Measurements from ENCODE around the gene STRAP. TPM values are rescaled to one million over a fixed set of nuclear protein-coding genes. Genes with fewer than 3 reads are reported as not detected.
"Not testable (repeated sequence)": the region's sequence is repeated elsewhere in the genome, so short reads cannot be mapped to it uniquely, and the experiment has no call there.

STRAP gene
- total RNA-seq, 1 donor from 2014 or later, result 65.4 TPM

- Histone ChIP-seq H3K4me3 (no peak overlapping the region), H3K27me3 (ENCODE audit: low read depth) (no peaks in the 10 kb centered on the region), H3K36me3 (no peaks in the 10 kb centered on the region), H3K27ac (no peak overlapping the region), H3K4me1 (no peaks in the 10 kb centered on the region), H3K9me3 (no peaks in the 10 kb centered on the region)
- intact Hi-C loops (cut with DNase I), result no loop called here
- ATAC-seq (no peak), DNase-seq (no peak)
- no peak for TF ChIP-seq CTCF (IDR thresholded peaks at IDR 0.05)
Observed at GRCh38 chr12:15868186-15868585, 14.0 kb upstream of the STRAP start.

DNA sequence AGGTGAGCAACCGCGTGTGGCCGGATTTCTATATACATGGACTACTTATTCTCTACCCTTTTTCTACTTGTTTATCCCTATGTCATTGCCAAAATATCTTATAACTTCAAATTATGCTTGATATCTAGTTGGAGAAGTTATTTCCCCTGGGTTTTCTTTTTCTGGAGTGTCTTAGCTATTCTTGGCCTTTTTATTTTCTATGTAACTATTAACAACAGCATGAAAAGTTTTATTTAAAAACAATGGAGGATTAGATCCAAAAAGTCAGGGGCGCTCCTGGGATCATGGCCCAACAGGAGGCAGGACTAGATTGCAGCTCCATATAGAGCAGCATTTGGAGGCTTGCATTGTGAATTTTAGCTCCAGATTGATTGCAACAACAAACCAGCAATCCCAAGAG, 8.6 kb upstream of the STRAP start:
- Histone ChIP-seq H3K27me3 (ENCODE audit: low read depth) (no peaks in the 10 kb centered on the region), H3K4me1 (no peaks in the 10 kb centered on the region), H3K9me3 (no peaks in the 10 kb centered on the region), H3K4me3 (no peak overlapping the region), H3K27ac (no peak overlapping the region), H3K36me3 (no peaks in the 10 kb centered on the region)
- intact Hi-C loops (cut with DNase I), result no loop called here
- DNase-seq (no peak), ATAC-seq (no peak)
- no peak for TF ChIP-seq CTCF (IDR thresholded peaks at IDR 0.05)

DNA sequence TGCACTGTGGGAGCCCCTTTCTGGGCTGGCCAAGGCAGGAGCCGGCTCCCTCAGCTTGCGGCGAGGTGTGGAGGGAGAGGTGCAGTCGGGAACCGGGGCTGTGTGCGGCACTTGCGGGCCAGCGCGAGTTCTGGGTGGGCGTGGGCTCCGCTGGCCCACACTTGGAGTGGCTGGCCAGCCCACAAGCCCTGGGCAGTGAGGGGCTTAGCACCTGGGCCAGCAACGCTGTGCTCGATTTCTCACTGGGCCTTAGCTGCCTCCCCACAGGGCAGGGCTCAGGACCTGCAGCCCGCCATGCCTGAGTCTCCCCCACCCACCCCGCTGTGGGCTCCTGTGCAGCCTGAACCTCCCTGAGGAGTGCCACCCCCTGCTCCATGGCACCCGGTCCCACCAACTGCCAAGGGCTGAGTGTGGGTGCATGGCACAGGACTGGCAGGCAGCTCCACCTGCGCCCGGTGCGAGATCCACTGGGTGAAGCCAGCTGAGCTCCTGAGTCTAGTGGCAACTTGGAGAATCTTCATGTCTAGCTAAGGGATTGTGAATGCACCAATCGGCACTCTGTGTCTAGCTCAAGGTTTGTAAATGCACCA, 7.5 kb upstream of the STRAP start:
- H3K36me3 ChIP-seq; ATAC-seq; intact Hi-C loops (cut with DNase I); DNase-seq; H3K27me3 ChIP-seq (ENCODE audit: low read depth); H3K9me3 ChIP-seq; H3K27ac ChIP-seq; H3K4me3 ChIP-seq; H3K4me1 ChIP-seq: not testable (repeated sequence)

DNA sequence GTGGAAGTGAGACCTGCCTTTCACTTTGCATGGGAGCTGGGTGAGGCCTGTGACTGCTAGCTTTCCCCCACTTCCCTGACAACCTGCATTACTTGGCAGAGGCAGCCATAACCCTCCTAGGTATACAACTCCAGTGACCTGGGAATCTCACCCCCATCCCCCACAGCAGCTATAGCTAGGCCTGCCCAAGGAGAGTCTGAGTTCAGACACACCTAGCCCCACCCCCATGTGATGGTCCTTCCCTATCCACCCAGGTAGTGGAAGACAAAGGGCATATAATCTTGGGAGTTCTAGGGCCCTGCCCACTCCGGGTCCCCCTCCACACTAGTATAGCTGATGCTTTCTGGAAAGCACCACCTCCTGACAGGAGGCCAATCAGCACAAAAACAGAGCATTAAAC, 6.3 kb upstream of the STRAP start:
- Histone ChIP-seq H3K27ac (no peak overlapping the region), H3K4me3 (no peak overlapping the region), H3K9me3 (no peaks in the 10 kb centered on the region), H3K36me3 (no peaks in the 10 kb centered on the region), H3K27me3 (ENCODE audit: low read depth) (no peaks in the 10 kb centered on the region), H3K4me1 (no peaks in the 10 kb centered on the region)
- no peak for ATAC-seq
- DNase-seq, result no peak
- TF ChIP-seq CTCF (IDR thresholded peaks at IDR 0.05), result no peak
- intact Hi-C loops (cut with DNase I), result no loop called here

GRCh38 chr12:15879413-15879812, 2.8 kb upstream of the STRAP start:
- Histone ChIP-seq H3K27me3 (ENCODE audit: low read depth) (no peaks in the 10 kb centered on the region), H3K4me3 (no peak overlapping the region), H3K36me3 (no peaks in the 10 kb centered on the region), H3K27ac (no peak overlapping the region), H3K4me1 (peaks cover 15% of the 10 kb centered on the region), H3K9me3 (no peaks in the 10 kb centered on the region)
- DNase-seq (no peak), ATAC-seq (no peak)
- intact Hi-C loops (cut with DNase I), result no loop called here
- TF ChIP-seq CTCF (IDR thresholded peaks at IDR 0.05), result no peak

GRCh38 chr12:15880721-15881120, 1.5 kb upstream of the STRAP start:
- intact Hi-C loops (cut with DNase I), result no loop called here
- no peak overlapping the region for H3K27ac ChIP-seq
- no peaks in the 10 kb centered on the region for H3K27me3 ChIP-seq (ENCODE audit: low read depth)
- no peak overlapping the region for H3K4me3 ChIP-seq
- H3K4me1 ChIP-seq, result peaks cover 28% of the 10 kb centered on the region
- no peak for TF ChIP-seq CTCF (IDR thresholded peaks at IDR 0.05)
- H3K36me3 ChIP-seq, result peaks cover under 1% of the 10 kb centered on the region
- H3K9me3 ChIP-seq, result no peaks in the 10 kb centered on the region
- ATAC-seq, result no peak
- no peak for DNase-seq

Measured in lower lobe of right lung (tissue), 2 donors.